IMR-90 (cell line): ENCODE results near the gene LRIG1. TPM values are rescaled to one million over a fixed set of nuclear protein-coding genes. Genes with fewer than 3 reads are reported as not detected.

ENCODE experiments used
- ATAC-seq: fragments of 200-7000 bp; cut with Tn5 transposase; 2 replicates; pipeline ENCODE4 v1.9.1; 2020; ENCODE audit warnings: low read depth, mild to moderate bottlenecking, moderate library complexity
- BruUV-seq: library from RNA; stranded (reverse); fragments of 400-500 nt; replicated peaks from 2 replicates; lab custom pipeline; 2021; lab: Mats Ljungman, UMichigan
- CTCF ChIA-PET: fragments of 300-600 bp; formaldehyde crosslinking; extraction: SDS; loops from one replicate; lab custom pipeline; 2021; ENCODE audit warnings: antibody characterized with exemption; lab: Yijun Ruan, JAX
- POLR2A ChIA-PET: fragments of 300-600 bp; sonication (Branson Sonifier 250); formaldehyde crosslinking; loops from one replicate; lab custom pipeline; 2022; ENCODE audit warnings: antibody characterized with exemption; ENCODE audit not compliant: unreplicated experiment; lab: Charles Lee
- DNase-seq: peaks from one replicate; pipeline ENCODE4 v3.0.0; 2013
- H2AFZ ChIP-seq: replicated peaks from 2 replicates; pipeline ENCODE3; 2013; ENCODE audit warnings: low read length, mild to moderate bottlenecking; ENCODE audit not compliant: poor library complexity
- H2AK5ac ChIP-seq: 2 replicates; pipeline ENCODE4 v1.6.1; 2013; ENCODE audit warnings: low read depth, low read length, inconsistent platforms
- H2AK9ac ChIP-seq: replicated peaks from 2 replicates; pipeline ENCODE3; 2013; ENCODE audit warnings: mild to moderate bottlenecking, low read depth, low read length, moderate library complexity; ENCODE audit not compliant: poor library complexity
- H2BK120ac ChIP-seq: 2 replicates; pipeline ENCODE4 v1.6.1; 2013; ENCODE audit warnings: low read depth, low read length, inconsistent platforms
- H2BK15ac ChIP-seq: 3 replicates; pipeline ENCODE4 v1.6.1; 2013; ENCODE audit warnings: low read depth, low read length, inconsistent platforms
- H2BK20ac ChIP-seq: 2 replicates; pipeline ENCODE4 v1.6.1; 2013; ENCODE audit warnings: low read depth, mild to moderate bottlenecking, inconsistent platforms, low read length, moderate library complexity
- H2BK5ac ChIP-seq: 2 replicates; pipeline ENCODE4 v1.6.1; 2013; ENCODE audit warnings: mild to moderate bottlenecking, low read depth, low read length, inconsistent platforms; ENCODE audit not compliant: poor library complexity, severe bottlenecking
- H3K14ac ChIP-seq: replicated peaks from 2 replicates; pipeline ENCODE4 v1.6.1; 2013; ENCODE audit warnings: low read depth, low read length, inconsistent platforms
- H3K18ac ChIP-seq: 2 replicates; pipeline ENCODE4 v1.6.1; 2013; ENCODE audit warnings: low read depth, low read length, control low read depth
- H3K23ac ChIP-seq: 2 replicates; pipeline ENCODE4 v1.6.1; 2013; ENCODE audit warnings: low read depth, low read length, inconsistent platforms
- H3K27ac ChIP-seq: 2 replicates; pipeline ENCODE4 v1.5.1; 2013; ENCODE audit warnings: mild to moderate bottlenecking, control low read depth, low read length; ENCODE audit not compliant: insufficient read depth
- H3K27me3 ChIP-seq: 2 replicates; pipeline ENCODE4 v1.6.1; 2013; ENCODE audit warnings: low read length; ENCODE audit not compliant: control insufficient read depth, insufficient read depth
- H3K36me3 ChIP-seq: 2 replicates; pipeline ENCODE4 v1.6.1; 2013; ENCODE audit warnings: low read length, mixed read lengths; ENCODE audit not compliant: control insufficient read depth, insufficient read depth
- H3K4ac ChIP-seq: 2 replicates; pipeline ENCODE4 v1.6.1; 2013; ENCODE audit warnings: low read depth, low read length, inconsistent platforms
- H3K4me1 ChIP-seq: 2 replicates; pipeline ENCODE4 v1.6.1; 2013; ENCODE audit warnings: low read length, mixed read lengths; ENCODE audit not compliant: control insufficient read depth, insufficient read depth
- H3K4me2 ChIP-seq: 2 replicates; pipeline ENCODE4 v1.6.1; 2013; ENCODE audit warnings: low read depth, mild to moderate bottlenecking, control low read depth, low read length, moderate library complexity
- H3K4me3 ChIP-seq: 2 replicates; pipeline ENCODE4 v1.5.1; 2013; ENCODE audit warnings: low read depth, mild to moderate bottlenecking, control low read depth, low read length, moderate library complexity; ENCODE audit not compliant: insufficient read depth
- H3K56ac ChIP-seq: 2 replicates; pipeline ENCODE4 v1.6.1; 2013; ENCODE audit warnings: low read length, inconsistent platforms; ENCODE audit not compliant: insufficient read depth; ENCODE audit errors: extremely low read depth
- H3K79me1 ChIP-seq, 2 experiments: 2 replicates each; pipeline ENCODE4 v1.6.1; 2013; ENCODE audit warnings: low read length in 2 of 2, inconsistent platforms in 1 of 2, low read depth in 1 of 2
- H3K9ac ChIP-seq: 2 replicates; pipeline ENCODE4 v1.6.1; 2013; ENCODE audit warnings: low read depth, low read length, control low read depth
- H3K9me1 ChIP-seq: 2 replicates; pipeline ENCODE4 v1.6.1; 2013; ENCODE audit warnings: low read length, inconsistent platforms; ENCODE audit not compliant: insufficient read depth
- H3K9me3 ChIP-seq: 2 replicates; pipeline ENCODE4 v1.6.1; 2013; ENCODE audit warnings: low read length; ENCODE audit not compliant: control insufficient read depth, insufficient read depth
- H4K20me1 ChIP-seq: 2 replicates; pipeline ENCODE4 v1.6.1; 2013; ENCODE audit warnings: low read length, inconsistent platforms; ENCODE audit not compliant: insufficient read depth
- H4K5ac ChIP-seq: 2 replicates; pipeline ENCODE4 v1.6.1; 2013; ENCODE audit warnings: mild to moderate bottlenecking, low read depth, low read length, control low read depth
- H4K8ac ChIP-seq, 2 experiments: 2 replicates each; pipeline ENCODE4 v1.6.1; 2013; ENCODE audit warnings: low read depth in 2 of 2, low read length in 2 of 2, control low read depth in 1 of 2, inconsistent platforms in 1 of 2
- H4K91ac ChIP-seq: 2 replicates; pipeline ENCODE4 v1.6.1; 2013; ENCODE audit warnings: low read depth, low read length, inconsistent platforms; ENCODE audit not compliant: insufficient read depth
- CHD1 ChIP-seq: IDR thresholded peaks from 2 replicates; pipeline ENCODE4 v1.6.1; 2012; ENCODE audit warnings: low read depth, low read length, improper control_type of control experiment
- FOS ChIP-seq: fragments of 150-350 bp; IDR thresholded peaks from 2 replicates; pipeline ENCODE4 v1.6.1; 2016; ENCODE audit warnings: low read depth, low read length
- POLR2A ChIP-seq: IDR thresholded peaks from 2 replicates; pipeline ENCODE4 v1.6.1; 2012; ENCODE audit warnings: mild to moderate bottlenecking, low read depth, low read length
- RAD21 ChIP-seq: IDR thresholded peaks from 2 replicates; pipeline ENCODE4 v1.6.1; 2012; ENCODE audit warnings: low read length, improper control_type of control experiment
- RFX5 ChIP-seq: IDR thresholded peaks from 2 replicates; pipeline ENCODE4 v1.8.0; 2012; ENCODE audit warnings: low read depth, mild to moderate bottlenecking, low read length, moderate library complexity
- WGBS, 2 experiments: methylation state at CpG; one replicate each; pipeline versions ENCODE4 v1.1.5 to v1.1.7; 2013; ENCODE audit warnings: missing lambda C conversion rate in 2 of 2; ENCODE audit not compliant: insufficient read length in 1 of 2; ENCODE audit errors: extremely low coverage in 2 of 2; 5-methylcytosine and 5-hydroxymethylcytosine counted together
- dilution Hi-C: fragments of 300-500 bp; cut with HindIII; formaldehyde crosslinking; loops from one replicate; pipeline ENCODE4 v1.14.3; 2018; ENCODE audit warnings: low sequenced_read_pairs; ENCODE audit not compliant: unreplicated experiment
- in situ Hi-C: fragments of 300-500 bp; cut with MboI; formaldehyde crosslinking; loops from 3 replicates; pipeline ENCODE4 v1.14.3; 2019; ENCODE audit warnings: low sequenced_read_pairs, inconsistent platforms, mixed read lengths
- intact Hi-C: fragments of 100-400 bp; cut with micrococcal nuclease; formaldehyde crosslinking; loops from 2 replicates; pipeline ENCODE4 v1.10.0; 2022
- polyA plus RNA-seq, 3 experiments: library from polyadenylated mRNA; depleted of rRNA; stranded (reverse); fragments of >200 nt; gene quantifications; 2 replicates each; pipeline ENCODE4 v1.2.3, GENCODE V29; 2012; ENCODE audit warnings: low replicate concordance in 1 of 3
- total RNA-seq: library from RNA; depleted of rRNA; stranded (reverse); fragments of >200 nt; gene quantifications from 2 replicates; pipeline ENCODE4 v1.2.3, GENCODE V29; 2012
- TF ChIP-seq, protein P1 (sequence below): conservative IDR thresholded peaks from 2 replicates; pipeline ENCODE4 v1.5.1; 2012; ENCODE audit warnings: mild to moderate bottlenecking, low read depth, low read length, improper control_type of control experiment

LRIG1 gene
- total and polyA plus RNA-seq, 2 of the 4 experiments (the other 2 are of a cell fraction) = 62.8 to 87.8 TPM

DNA sequence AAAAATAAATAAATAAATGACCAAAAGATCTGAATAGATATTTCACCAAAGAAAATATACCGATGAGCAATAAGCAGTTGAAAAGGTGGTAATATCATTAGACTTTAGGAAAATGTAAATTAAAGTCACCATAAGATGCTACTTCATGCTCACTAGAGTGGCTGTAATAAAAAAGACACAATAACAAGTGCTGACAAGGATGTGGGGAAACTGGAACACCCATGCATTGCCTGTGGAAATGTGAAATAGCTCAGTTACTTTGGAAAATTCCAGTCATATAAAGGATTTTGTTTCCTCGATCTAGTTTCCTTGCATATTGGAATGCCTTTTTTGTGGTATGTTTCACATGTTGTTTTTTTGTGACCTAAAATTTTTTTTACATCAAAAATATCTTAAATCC lies 36.0 kb upstream of the LRIG1 start:
- POLR2A ChIA-PET = no interaction called here
- Histone ChIP-seq H4K20me1 (no peaks in the 10 kb centered on the region), H2BK20ac (no peak overlapping the region), H2BK15ac (no peak overlapping the region), H3K4me1 (peaks cover 1% of the 10 kb centered on the region; the same call in 1 of the 2 replicates), H3K56ac (no peak overlapping the region), H4K5ac (no peak overlapping the region), H3K9me1 (0 out of 2 replicates have a peak, but pooled peaks cover 2% of the 10 kb centered on the region), H3K9ac (no peak overlapping the region), H2AFZ (no peak overlapping the region), H2BK5ac (no peak overlapping the region), H3K4me2 (no peak overlapping the region), H3K4me3 (no peak overlapping the region), H3K27ac (no peak overlapping the region), H2BK120ac (no peak overlapping the region), H3K36me3 (no peaks in the 10 kb centered on the region), H3K79me1 (no peaks in the 10 kb centered on the region), H3K14ac (no peak overlapping the region), H3K23ac (no peak overlapping the region), H3K4ac (no peak overlapping the region), H3K27me3 (no peaks in the 10 kb centered on the region), H2AK9ac (no peak overlapping the region), H4K8ac (no peak overlapping the region), H3K9me3 (no peaks in the 10 kb centered on the region), H4K91ac (no peak overlapping the region), H2AK5ac (no peak overlapping the region), H3K18ac (no peak overlapping the region)
- BruUV-seq = no TSS peak
- intact Hi-C loops = no loop called here
- TF ChIP-seq, protein P1, sequence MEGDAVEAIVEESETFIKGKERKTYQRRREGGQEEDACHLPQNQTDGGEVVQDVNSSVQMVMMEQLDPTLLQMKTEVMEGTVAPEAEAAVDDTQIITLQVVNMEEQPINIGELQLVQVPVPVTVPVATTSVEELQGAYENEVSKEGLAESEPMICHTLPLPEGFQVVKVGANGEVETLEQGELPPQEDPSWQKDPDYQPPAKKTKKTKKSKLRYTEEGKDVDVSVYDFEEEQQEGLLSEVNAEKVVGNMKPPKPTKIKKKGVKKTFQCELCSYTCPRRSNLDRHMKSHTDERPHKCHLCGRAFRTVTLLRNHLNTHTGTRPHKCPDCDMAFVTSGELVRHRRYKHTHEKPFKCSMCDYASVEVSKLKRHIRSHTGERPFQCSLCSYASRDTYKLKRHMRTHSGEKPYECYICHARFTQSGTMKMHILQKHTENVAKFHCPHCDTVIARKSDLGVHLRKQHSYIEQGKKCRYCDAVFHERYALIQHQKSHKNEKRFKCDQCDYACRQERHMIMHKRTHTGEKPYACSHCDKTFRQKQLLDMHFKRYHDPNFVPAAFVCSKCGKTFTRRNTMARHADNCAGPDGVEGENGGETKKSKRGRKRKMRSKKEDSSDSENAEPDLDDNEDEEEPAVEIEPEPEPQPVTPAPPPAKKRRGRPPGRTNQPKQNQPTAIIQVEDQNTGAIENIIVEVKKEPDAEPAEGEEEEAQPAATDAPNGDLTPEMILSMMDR = no peak
- TF ChIP-seq RAD21 (no peak), CHD1 (no peak), POLR2A (no peak), FOS (no peak), RFX5 (no peak)
- ATAC-seq (no peak), DNase-seq (no peak)
- WGBS, 2 experiments = no CpG with 5 or more reads among the region's 2 CpGs
- in situ Hi-C loops = no loop called here
- CTCF ChIA-PET = interaction anchor here (1.1 kb wide), 1 partner anchor 55 kb away, joined by 3 read pairs; no protein-coding TSS in a partner anchor
- dilution Hi-C loops = no loop called here
